ENCODE data around the gene CEBPZOS.

GRCh38 chr2:37250869-37251740 is 54.8 kb downstream of the CEBPZOS start:
- TF ChIP-seq POLR2AphosphoS5 (IDR thresholded peaks at IDR 0.05) = no peak
- TF ChIP-seq POLR2A (IDR thresholded peaks at IDR 0.05) = no peak
- no peak for TF ChIP-seq CTCF (IDR thresholded peaks at IDR 0.05)
- no peak for TF ChIP-seq EP300 (IDR thresholded peaks at IDR 0.05)

Data from suprapubic skin (tissue), 4 donors.